AG09309 (cell line): Measurements from ENCODE around the gene SNX1.

Source experiments
- DNase-seq: peaks from one replicate; pipeline ENCODE4 v3.0.0-alpha.2; 2010; ENCODE audit warnings: low read depth
- H3K4me3 ChIP-seq: 2 replicates; pipeline ENCODE4 v1.5.1; 2011; ENCODE audit warnings: mild to moderate bottlenecking, low read depth, low read length, moderate library complexity; ENCODE audit not compliant: control insufficient read depth
- CTCF ChIP-seq: IDR thresholded peaks from 2 replicates; pipeline ENCODE4 v1.5.1; 2011; ENCODE audit warnings: mild to moderate bottlenecking, low read depth, low read length, inconsistent platforms; ENCODE audit not compliant: insufficient read depth, control insufficient read depth; ENCODE audit errors: missing control alignments

Gene SNX1

GRCh38 chr15:64137226-64137833, 41.5 kb downstream of the SNX1 start:
- no peak for TF ChIP-seq CTCF
- DNase-seq, result no peak
- H3K4me3 ChIP-seq, result no peak overlapping the region

- H3K4me3 ChIP-seq, result no peak overlapping the region
- DNase-seq, result no peak
- no peak for TF ChIP-seq CTCF
These were observed 42.7 kb downstream of the SNX1 start for GRCh38 chr15:64138331-64138941.

GRCh38 chr15:64141798-64142512, 46.2 kb downstream of the SNX1 start:
- no peak for DNase-seq
- no peak overlapping the region for H3K4me3 ChIP-seq
- no peak for TF ChIP-seq CTCF

GRCh38 chr15:64143276-64143675, 47.5 kb downstream of the SNX1 start:
- no peak for TF ChIP-seq CTCF
- no peak overlapping the region for H3K4me3 ChIP-seq
- DNase-seq, result no peak

- no peak for DNase-seq
- no peak overlapping the region for H3K4me3 ChIP-seq
- no peak for TF ChIP-seq CTCF
These were observed 48.4 kb downstream of the SNX1 start for GRCh38 chr15:64144192-64144564.

GRCh38 chr15:64144565-64145281, 48.9 kb downstream of the SNX1 start:
- no peak overlapping the region for H3K4me3 ChIP-seq
- no peak for TF ChIP-seq CTCF
- no peak for DNase-seq
